NCI-H1092 treated with DMSO at 0.1 percent for 48 hours (cell line): ENCODE measurements around the gene FKBP3.
"Not testable (repeated sequence)": the region's sequence is repeated elsewhere in the genome, so short reads cannot be mapped to it uniquely, and the experiment has no call there.

Source experiments
- DNase-seq: peaks from one replicate; lab custom pipeline; 2025; lab: John Stamatoyannopoulos, UW

Gene FKBP3

GRCh38 chr14:45112896-45113781 lies 21.1 kb downstream of the FKBP3 start:
- DNase-seq: peak; percentile 26

- DNase-seq: no peak
Measured at GRCh38 chr14:45104561-45104960, 29.7 kb downstream of the FKBP3 start.

- DNase-seq: no peak
Measured at GRCh38 chr14:45103806-45104205, 30.5 kb downstream of the FKBP3 start.

GRCh38 chr14:45096218-45096617 lies 38.1 kb downstream of the FKBP3 start:
- DNase-seq: no peak

GRCh38 chr14:45095143-45095542 lies 39.1 kb downstream of the FKBP3 start:
- no peak for DNase-seq

- no peak for DNase-seq
Measured at GRCh38 chr14:45094275-45094674, 40.0 kb downstream of the FKBP3 start.

- DNase-seq: no peak
Measured at GRCh38 chr14:45091710-45092109, 42.6 kb downstream of the FKBP3 start.

- DNase-seq: no peak
Measured at GRCh38 chr14:45089813-45090212, 44.5 kb downstream of the FKBP3 start.

GRCh38 chr14:45084946-45085346 lies 49.3 kb downstream of the FKBP3 start:
- DNase-seq: no peak

GRCh38 chr14:45083976-45084722 lies 50.1 kb downstream of the FKBP3 start, which contains the start of gene PRPF39:
PRPF39 (plus strand) TSS chr14:45084116; CDS start chr14:45095240, 11,124 bp downstream.
- peak; percentile 95 for DNase-seq

- DNase-seq: peak; percentile 32
Measured at GRCh38 chr14:45083617-45083975, 50.7 kb downstream of the FKBP3 start.

GRCh38 chr14:45082420-45082819 lies 51.9 kb downstream of the FKBP3 start:
- DNase-seq: no peak

GRCh38 chr14:45081096-45081495 lies 53.2 kb downstream of the FKBP3 start:
- DNase-seq: not testable (repeated sequence)

- DNase-seq: not testable (repeated sequence)
Measured at GRCh38 chr14:45080416-45080968, 53.8 kb downstream of the FKBP3 start.

GRCh38 chr14:45078323-45078722 lies 56.0 kb downstream of the FKBP3 start:
- DNase-seq: no peak

GRCh38 chr14:45073231-45073879 lies 60.9 kb downstream of the FKBP3 start:
- DNase-seq: no peak

GRCh38 chr14:45072126-45072525 lies 62.2 kb downstream of the FKBP3 start:
- no peak for DNase-seq

- DNase-seq: no peak
Measured at GRCh38 chr14:45070215-45070614, 64.1 kb downstream of the FKBP3 start.

GRCh38 chr14:45068396-45068795 lies 65.9 kb downstream of the FKBP3 start:
- DNase-seq: no peak

- no peak for DNase-seq
Measured at GRCh38 chr14:45066667-45067066, 67.6 kb downstream of the FKBP3 start.

GRCh38 chr14:45065956-45066355 lies 68.3 kb downstream of the FKBP3 start:
- no peak for DNase-seq
